ENCODE results near the gene S100A13. TPM values are rescaled to one million over a fixed set of nuclear protein-coding genes. Genes with fewer than 3 reads are reported as not detected.
A peak's percentile ranks its signal among the peaks of the same experiment; 100 is the strongest.

The S100A13 gene
- total and polyA plus RNA-seq, 8 donors = 75.1 to 110 (median 84.6) TPM

GRCh38 chr1:153662269-153662668 is 35.0 kb upstream of the S100A13 start:
- H3K27ac ChIP-seq = peak overlapping the region in 1 of 2 donors; percentile 20
- H3K36me3 ChIP-seq = peaks cover 8 to 70% of the 10 kb centered on the region in 2 donors
- intact Hi-C loops (cut with DNase I) = no loop called here
- ATAC-seq (no peak), DNase-seq (no peak)
- H3K4me1 ChIP-seq = peaks cover 5 to 30% of the 10 kb centered on the region in 2 donors
- no peaks in the 10 kb centered on the region for H3K9me3 ChIP-seq
- no peaks in the 10 kb centered on the region for H3K27me3 ChIP-seq
- TF ChIP-seq, protein P1, sequence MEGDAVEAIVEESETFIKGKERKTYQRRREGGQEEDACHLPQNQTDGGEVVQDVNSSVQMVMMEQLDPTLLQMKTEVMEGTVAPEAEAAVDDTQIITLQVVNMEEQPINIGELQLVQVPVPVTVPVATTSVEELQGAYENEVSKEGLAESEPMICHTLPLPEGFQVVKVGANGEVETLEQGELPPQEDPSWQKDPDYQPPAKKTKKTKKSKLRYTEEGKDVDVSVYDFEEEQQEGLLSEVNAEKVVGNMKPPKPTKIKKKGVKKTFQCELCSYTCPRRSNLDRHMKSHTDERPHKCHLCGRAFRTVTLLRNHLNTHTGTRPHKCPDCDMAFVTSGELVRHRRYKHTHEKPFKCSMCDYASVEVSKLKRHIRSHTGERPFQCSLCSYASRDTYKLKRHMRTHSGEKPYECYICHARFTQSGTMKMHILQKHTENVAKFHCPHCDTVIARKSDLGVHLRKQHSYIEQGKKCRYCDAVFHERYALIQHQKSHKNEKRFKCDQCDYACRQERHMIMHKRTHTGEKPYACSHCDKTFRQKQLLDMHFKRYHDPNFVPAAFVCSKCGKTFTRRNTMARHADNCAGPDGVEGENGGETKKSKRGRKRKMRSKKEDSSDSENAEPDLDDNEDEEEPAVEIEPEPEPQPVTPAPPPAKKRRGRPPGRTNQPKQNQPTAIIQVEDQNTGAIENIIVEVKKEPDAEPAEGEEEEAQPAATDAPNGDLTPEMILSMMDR (IDR thresholded peaks at IDR 0.05) = no peak
- no peak overlapping the region for H3K4me3 ChIP-seq

GRCh38 chr1:153661111-153661708 is 33.9 kb upstream of the S100A13 start:
- no peak overlapping the region for H3K27ac ChIP-seq
- no peaks in the 10 kb centered on the region for H3K27me3 ChIP-seq
- ATAC-seq = no peak
- no peak for DNase-seq
- TF ChIP-seq, protein P1 (IDR thresholded peaks at IDR 0.05) = no peak
- H3K9me3 ChIP-seq = no peaks in the 10 kb centered on the region
- intact Hi-C loops (cut with DNase I) = no loop called here
- H3K4me1 ChIP-seq = peaks cover 5 to 30% of the 10 kb centered on the region in 2 donors
- H3K4me3 ChIP-seq = no peak overlapping the region
- peaks cover 8 to 59% of the 10 kb centered on the region in 2 donors for H3K36me3 ChIP-seq

- H3K9me3 ChIP-seq = no peaks in the 10 kb centered on the region
- H3K27ac ChIP-seq = peak overlapping the region in 1 of 2 donors; percentile 92
- H3K4me1 ChIP-seq = peaks cover 5 to 30% of the 10 kb centered on the region in 2 donors
- H3K36me3 ChIP-seq = peaks cover 4 to 43% of the 10 kb centered on the region in 2 donors
- H3K4me3 ChIP-seq = peak overlapping the region; percentile 65 to 74
- TF ChIP-seq, protein P1 (IDR thresholded peaks at IDR 0.05) = no peak
- DNase-seq (no peak), ATAC-seq (no peak)
- intact Hi-C loops (cut with DNase I) = no loop called here
- no peaks in the 10 kb centered on the region for H3K27me3 ChIP-seq
Measured at GRCh38 chr1:153659656-153660055, 32.4 kb upstream of the S100A13 start.

DNA sequence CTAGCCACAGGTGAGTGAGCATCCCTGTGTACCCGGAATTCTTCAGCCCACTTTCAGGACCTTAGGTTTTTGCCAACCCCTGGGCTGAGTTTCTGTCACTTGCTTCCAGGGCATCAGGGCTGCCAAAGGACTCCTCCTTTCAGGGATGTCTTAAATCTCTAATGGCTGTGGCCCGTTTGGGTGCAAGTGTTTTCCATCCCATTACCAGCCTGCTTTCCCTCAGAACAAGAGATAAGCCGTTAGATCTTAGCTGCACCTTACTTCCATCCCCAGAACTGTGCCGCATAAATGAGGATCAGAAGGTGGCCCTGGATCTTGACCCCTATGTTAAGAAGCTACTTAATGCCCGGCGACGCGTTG is 31.9 kb upstream of the S100A13 start:
- Histone ChIP-seq H3K27me3 (no peaks in the 10 kb centered on the region), H3K4me3 (peak overlapping the region; percentile 65 to 74), H3K27ac (peak overlapping the region; percentile 92), H3K36me3 (peaks cover 0 to 38% of the 10 kb centered on the region in 2 donors), H3K4me1 (peaks cover 5 to 30% of the 10 kb centered on the region in 2 donors), H3K9me3 (no peaks in the 10 kb centered on the region)
- TF ChIP-seq, protein P1 (IDR thresholded peaks at IDR 0.05) = no peak
- intact Hi-C loops (cut with DNase I) = no loop called here
- no peak for ATAC-seq
- DNase-seq = no peak

DNA sequence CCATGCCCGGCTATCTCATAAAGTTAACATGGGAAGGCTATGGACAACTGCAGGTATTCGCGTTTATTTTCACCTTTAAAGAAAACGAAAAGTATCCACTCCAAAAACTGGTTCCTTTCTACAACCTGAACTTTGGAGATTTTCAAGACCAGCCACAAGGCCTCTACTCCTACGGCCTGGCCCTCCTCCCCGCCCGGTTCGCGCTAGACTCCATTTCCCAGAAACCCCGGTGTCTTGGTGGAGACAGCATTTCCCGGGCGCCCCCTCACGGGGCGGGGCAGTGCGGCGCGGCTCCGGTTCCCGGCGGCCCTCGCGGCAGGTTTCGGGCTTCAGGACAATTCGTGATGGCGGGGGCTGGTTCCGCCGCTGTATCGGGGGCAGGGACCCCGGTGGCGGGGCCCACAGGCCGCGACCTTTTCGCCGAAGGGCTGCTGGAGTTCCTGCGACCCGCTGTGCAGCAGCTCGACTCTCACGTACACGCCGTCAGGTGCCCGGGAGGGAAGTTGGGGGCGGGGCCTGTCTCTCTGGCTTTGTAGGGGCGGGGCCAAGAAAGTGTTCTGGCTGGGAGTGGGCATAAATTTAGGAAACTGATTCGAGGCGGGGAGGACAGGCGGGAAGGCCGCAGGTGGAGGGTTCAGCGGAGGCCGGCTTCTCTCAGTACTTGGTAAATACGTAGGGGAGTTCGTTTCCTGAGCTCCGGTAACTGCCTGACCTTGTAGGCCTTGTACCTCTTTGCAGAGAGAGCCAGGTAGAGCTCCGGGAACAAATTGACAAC is 31.3 kb upstream of the S100A13 start, which contains the start of gene SNAPIN:
Gene SNAPIN (plus strand): TSS at position 304 of the 775 bp plus-strand sequence. CDS start 41 bp downstream, at position 345.
- Histone ChIP-seq H3K27me3 (no peaks in the 10 kb centered on the region), H3K4me3 (peak within 1 kb of the TSS; percentile 65 to 74), H3K27ac (peak within 1 kb of the TSS; percentile 92), H3K4me1 (peaks cover 5 to 29% of the 10 kb centered on the region in 2 donors), H3K9me3 (no peaks in the 10 kb centered on the region), H3K36me3 (peaks cover 0 to 33% of the 10 kb centered on the region in 2 donors)
- DNase-seq (peak; percentile 87 to 96 (median 92)), ATAC-seq (peak; percentile 97)
- intact Hi-C loops (cut with DNase I) = no loop called here
- TF ChIP-seq, protein P1 (IDR thresholded peaks at IDR 0.05) = peak in 1 of 2 donors; percentile 20

Data from left lung (tissue), 10 donors.